OCI-M2 (cell line): ENCODE measurements around the gene CASD1.

Source experiments
- DNase-seq: peaks from one replicate; lab custom pipeline; 2025; ENCODE audit not compliant: unreplicated experiment; lab: John Stamatoyannopoulos, UW

CASD1 gene

GRCh38 chr7:94579470-94579869 lies 69.9 kb downstream of the CASD1 start:
- DNase-seq = no peak

- no peak for DNase-seq
Observed at GRCh38 chr7:94580601-94581000, 71.0 kb downstream of the CASD1 start.

- no peak for DNase-seq
Observed at GRCh38 chr7:94584113-94584512, 74.5 kb downstream of the CASD1 start.

GRCh38 chr7:94588075-94588474 lies 78.5 kb downstream of the CASD1 start:
- DNase-seq = no peak

GRCh38 chr7:94590526-94591162 lies 81.0 kb downstream of the CASD1 start:
- DNase-seq = no peak

- DNase-seq = no peak
Observed at GRCh38 chr7:94591176-94591575, 81.6 kb downstream of the CASD1 start.

- no peak for DNase-seq
Observed at GRCh38 chr7:94594882-94595281, 85.3 kb downstream of the CASD1 start.

GRCh38 chr7:94595717-94596116 lies 86.1 kb downstream of the CASD1 start:
- no peak for DNase-seq

- no peak for DNase-seq
Observed at GRCh38 chr7:94600267-94600666, 90.7 kb downstream of the CASD1 start.

GRCh38 chr7:94602181-94602580 lies 92.6 kb downstream of the CASD1 start:
- no peak for DNase-seq

GRCh38 chr7:94605031-94605430 lies 95.4 kb downstream of the CASD1 start:
- no peak for DNase-seq
